SK-N-SH (cell line): ENCODE results near the gene KHSRP. TPM values are rescaled to one million over a fixed set of nuclear protein-coding genes. Genes with fewer than 3 reads are reported as not detected.
A peak's percentile ranks its signal among the peaks of the same experiment; 100 is the strongest.

ENCODE experiments used
- CTCF ChIA-PET: fragments of 300-600, 350-600 bp; formaldehyde crosslinking; extraction: SDS; loops from one replicate; lab custom pipeline; 2021; lab: Yijun Ruan, JAX
- POLR2A ChIA-PET: fragments of 350-600 bp; sonication (Branson Sonifier 250); formaldehyde crosslinking; extraction: SDS; loops from one replicate; lab custom pipeline; 2020; ENCODE audit warnings: antibody characterized with exemption, inconsistent platforms; lab: Yijun Ruan, JAX
- DNase-seq: peaks from one replicate; pipeline ENCODE4 v3.0.0; 2012
- H2AFZ ChIP-seq: fragments of 200-600 bp; sonication (generic); 2 replicates; pipeline ENCODE4 v1.8.1; 2016; ENCODE audit warnings: antibody characterized with exemption, mild to moderate bottlenecking, low read depth
- H3F3A ChIP-seq: fragments of 200-600 bp; sonication (generic); replicated peaks from 2 replicates; pipeline ENCODE3; 2016; ENCODE audit warnings: antibody characterized with exemption, mild to moderate bottlenecking; ENCODE audit not compliant: insufficient read depth
- H3K27ac ChIP-seq, 2 experiments: fragments of 200-500 bp in 1 of 2; fragments of 200-600 bp in 1 of 2; sonication (Bioruptor generic) in 1 of 2; sonication (generic), shearing (Covaris generic) in 1 of 2; 2 replicates each; pipeline versions ENCODE4 v1.5.1 to v1.6.1; 2014 to 2016; ENCODE audit warnings: low read depth in 2 of 2, inconsistent platforms in 1 of 2, low read length in 1 of 2, mild to moderate bottlenecking in 1 of 2, mixed read lengths in 1 of 2
- H3K27me3 ChIP-seq: fragments of 200-600 bp; sonication (generic), shearing (Covaris generic); 2 replicates; pipeline ENCODE4 v1.6.1; 2016; ENCODE audit warnings: mixed run types; ENCODE audit not compliant: insufficient read depth
- H3K36me3 ChIP-seq, 2 experiments: fragments of 200-500 bp in 1 of 2; fragments of 200-600 bp in 1 of 2; sonication (Bioruptor generic) in 1 of 2; sonication (generic) in 1 of 2; replicated peaks in 1 of 2; 2 replicates each; pipeline versions ENCODE3 to v1.5.1; 2014 to 2016; ENCODE audit warnings: low read length in 1 of 2, mild to moderate bottlenecking in 1 of 2; ENCODE audit not compliant: insufficient read depth in 2 of 2, control insufficient read depth in 1 of 2
- H3K4me1 ChIP-seq, 2 experiments: fragments of 200-500 bp in 1 of 2; fragments of 200-600 bp in 1 of 2; sonication (Bioruptor generic) in 1 of 2; sonication (generic), shearing (Covaris generic) in 1 of 2; 2 replicates each; pipeline versions ENCODE4 v1.5.1 to v1.6.1; 2014 to 2016; ENCODE audit warnings: low read depth in 1 of 2, low read length in 1 of 2, mixed run types in 1 of 2; ENCODE audit not compliant: insufficient read depth in 2 of 2, control insufficient read depth in 1 of 2
- H3K4me2 ChIP-seq: fragments of 200-600 bp; sonication (generic), shearing (Covaris generic); 2 replicates; pipeline ENCODE4 v1.6.1; 2017; ENCODE audit warnings: mixed run types
- H3K4me3 ChIP-seq, 2 experiments: fragments of 200-500 bp in 1 of 2; fragments of 200-600 bp in 1 of 2; sonication (Bioruptor generic) in 1 of 2; sonication (generic), shearing (Covaris generic) in 1 of 2; 2 replicates each; pipeline versions ENCODE4 v1.5.1 to v1.8.1; 2014 to 2016; ENCODE audit warnings: low read depth in 2 of 2, inconsistent platforms in 1 of 2, low read length in 1 of 2, mild to moderate bottlenecking in 1 of 2, mixed read lengths in 1 of 2, moderate library complexity in 1 of 2
- H3K79me2 ChIP-seq: fragments of 200-600 bp; sonication (generic); 2 replicates; pipeline ENCODE4 v1.8.1; 2017; ENCODE audit warnings: mild to moderate bottlenecking; ENCODE audit not compliant: insufficient read depth
- H3K9ac ChIP-seq: fragments of 200-600 bp; sonication (generic); 2 replicates; pipeline ENCODE4 v1.6.1; 2017; ENCODE audit warnings: mixed run types
- H3K9me2 ChIP-seq: fragments of 200-600 bp; sonication (generic); 2 replicates; pipeline ENCODE4 v1.6.1; 2017; ENCODE audit warnings: mixed run types
- H3K9me3 ChIP-seq: fragments of 200-600 bp; sonication (generic); 2 replicates; pipeline ENCODE4 v1.6.1; 2017; ENCODE audit warnings: mixed run types, mild to moderate bottlenecking, moderate library complexity
- H4K20me1 ChIP-seq: fragments of 200-600 bp; sonication (generic); 2 replicates; pipeline ENCODE4 v1.6.1; 2017; ENCODE audit warnings: mild to moderate bottlenecking, mixed run types; ENCODE audit not compliant: insufficient read depth
- EZH2phosphoT487 ChIP-seq: fragments of 200-600 bp; sonication (generic); IDR thresholded peaks from 2 replicates; pipeline ENCODE4 v1.6.1; 2017; ENCODE audit warnings: low read depth, mixed run types, mild to moderate bottlenecking, antibody characterized with exemption, moderate library complexity, borderline replicate concordance
- FOSL2 ChIP-seq: IDR thresholded peaks from 2 replicates; pipeline ENCODE4 v1.4.0; 2012; ENCODE audit warnings: low read depth, mild to moderate bottlenecking, moderate library complexity, borderline replicate concordance
- FOXJ3 ChIP-seq: sonication (generic); formaldehyde crosslinking; IDR thresholded peaks from 2 replicates; pipeline ENCODE4 v1.5.1; 2020; ENCODE audit warnings: mild to moderate bottlenecking, missing genetic modification reagents
- FOXM1 ChIP-seq: IDR thresholded peaks from 2 replicates; pipeline ENCODE4 v1.4.0; 2012; ENCODE audit warnings: low read depth, mild to moderate bottlenecking
- GABPA ChIP-seq: IDR thresholded peaks from 2 replicates; pipeline ENCODE4 v1.4.0; 2012; ENCODE audit warnings: low read depth, mild to moderate bottlenecking
- JUND ChIP-seq: IDR thresholded peaks from 2 replicates; pipeline ENCODE4 v1.4.0; 2012
- MXI1 ChIP-seq: IDR thresholded peaks from 2 replicates; pipeline ENCODE4 v1.6.1; 2012; ENCODE audit warnings: mild to moderate bottlenecking, low read depth, low read length, improper control_type of control experiment
- POLR2AphosphoS5 ChIP-seq: IDR thresholded peaks from 2 replicates; pipeline ENCODE4 v1.6.1; 2012; ENCODE audit warnings: low read depth, low read length
- SMC3 ChIP-seq: IDR thresholded peaks from 2 replicates; pipeline ENCODE4 v1.6.1; 2012; ENCODE audit warnings: low read depth, low read length, improper control_type of control experiment
- TEAD4 ChIP-seq: IDR thresholded peaks from 2 replicates; pipeline ENCODE4 v1.4.0; 2012; ENCODE audit warnings: mild to moderate bottlenecking, borderline replicate concordance; ENCODE audit not compliant: insufficient read depth
- USF1 ChIP-seq: IDR thresholded peaks from 2 replicates; pipeline ENCODE4 v1.4.0; 2012; ENCODE audit warnings: low read depth, borderline replicate concordance
- YY1 ChIP-seq: IDR thresholded peaks from 2 replicates; pipeline ENCODE4 v1.4.0; 2012; ENCODE audit warnings: low read depth, mild to moderate bottlenecking
- WGBS: methylation state at CpG from one replicate; pipeline ENCODE4 v1.1.6; 2017; ENCODE audit warnings: low lambda C conversion rate; 5-methylcytosine and 5-hydroxymethylcytosine counted together
- polyA plus RNA-seq, 3 experiments: library from polyadenylated mRNA; depleted of rRNA; stranded (reverse); fragments of >200 nt; gene quantifications; 2 replicates each; pipeline ENCODE4 v1.2.3, GENCODE V29; 2012
- TF ChIP-seq, protein P1 (sequence below): fragments of 150-350 bp; IDR thresholded peaks from 2 replicates; pipeline ENCODE4 v1.6.1; 2016; ENCODE audit warnings: mild to moderate bottlenecking, low read depth, low read length
- TF ChIP-seq, protein P2 (sequence below): IDR thresholded peaks from 2 replicates; pipeline ENCODE4 v1.4.0; 2012; ENCODE audit warnings: low read depth, borderline replicate concordance
- TF ChIP-seq, protein P3 (sequence below): IDR thresholded peaks from 2 replicates; pipeline ENCODE4 v1.6.1; 2012; ENCODE audit warnings: mild to moderate bottlenecking, low read depth, low read length, moderate library complexity
- TF ChIP-seq, protein P4 (sequence below): fragments of 200-600 bp; sonication (generic); IDR thresholded peaks from 2 replicates; pipeline ENCODE4 v1.6.1; 2017; ENCODE audit warnings: antibody characterized with exemption, mild to moderate bottlenecking, moderate library complexity

KHSRP gene
- polyA plus RNA-seq, 1 of the 3 experiments (the other 2 are of a cell fraction): 96.8 TPM

- no peak overlapping the region for H3K27ac ChIP-seq
- 94% methylated on average over 16 of the region's 19 CpGs for WGBS
- ChIA-PET CTCF (interaction anchor here (1.5 kb wide), 1 partner anchor 98 kb away, joined by 3 read pairs; no protein-coding TSS in a partner anchor), POLR2A (no interaction called here)
- H3K4me3 ChIP-seq: no peak overlapping the region
- TF ChIP-seq YY1 (no peak), JUND (no peak), EZH2phosphoT487 (no peak), MXI1 (no peak)
- no peaks in the 10 kb centered on the region for H3K9me3 ChIP-seq
- H3K9me2 ChIP-seq: no peaks in the 10 kb centered on the region
- H3K4me1 ChIP-seq: peaks cover 5 to 6% of the 10 kb centered on the region in 2 experiments; a peak in 1 of 4 replicates
- H4K20me1 ChIP-seq: peaks cover 62% of the 10 kb centered on the region
- no peak overlapping the region for H2AFZ ChIP-seq
- H3K79me2 ChIP-seq: peaks cover 55% of the 10 kb centered on the region
- no peaks in the 10 kb centered on the region for H3F3A ChIP-seq
- H3K27me3 ChIP-seq: no peaks in the 10 kb centered on the region
- no peak overlapping the region for H3K4me2 ChIP-seq
- peaks cover 27 to 84% of the 10 kb centered on the region in 2 experiments for H3K36me3 ChIP-seq
- no peak overlapping the region for H3K9ac ChIP-seq
- DNase-seq: peak; percentile 11
These were observed 6.1 kb downstream of the KHSRP start for GRCh38 chr19:6418562-6418932.

DNA sequence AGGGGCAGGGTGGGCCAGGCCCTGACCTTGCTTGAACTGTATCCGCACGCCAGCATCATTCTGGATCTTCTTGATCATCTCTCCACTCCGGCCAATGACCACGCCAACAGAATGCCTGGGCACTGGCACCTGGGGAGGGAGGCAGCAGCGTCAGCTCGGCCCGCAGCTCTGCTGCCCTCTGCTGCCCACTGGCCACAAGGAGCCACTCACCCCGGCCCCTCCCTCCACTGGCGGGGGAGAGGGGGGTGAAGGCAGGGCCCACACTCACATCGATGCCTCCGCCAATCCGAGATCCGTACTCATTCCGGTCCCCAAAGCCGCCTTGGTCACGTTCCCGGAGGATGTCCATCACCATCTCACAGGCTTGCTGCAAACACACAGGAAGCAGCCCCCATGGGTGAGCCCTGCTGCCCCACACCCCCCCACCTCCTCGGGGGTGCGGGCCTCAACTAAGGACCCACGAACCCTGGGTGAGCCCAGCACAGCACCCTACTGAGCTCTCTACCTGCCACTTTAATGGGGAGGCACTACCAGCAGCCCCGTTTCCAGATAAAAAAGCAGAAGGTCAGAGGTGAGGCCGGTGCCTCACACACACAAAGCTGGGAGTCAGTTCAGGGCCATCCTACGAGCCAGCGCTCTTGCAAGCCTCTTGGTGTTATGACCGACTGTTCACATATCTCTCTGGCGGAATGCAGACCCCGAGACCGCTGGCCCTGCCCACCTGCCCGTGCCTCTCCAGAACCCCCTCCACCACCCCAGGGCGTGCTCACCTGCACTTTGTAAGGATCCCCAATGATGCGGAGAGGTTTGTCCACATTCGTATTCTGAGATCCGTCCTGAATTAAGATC is 6.7 kb downstream of the KHSRP start:
- WGBS: 83% methylated on average over 14 of the region's 33 CpGs
- no peak for TF ChIP-seq GABPA
- TF ChIP-seq, protein P1, sequence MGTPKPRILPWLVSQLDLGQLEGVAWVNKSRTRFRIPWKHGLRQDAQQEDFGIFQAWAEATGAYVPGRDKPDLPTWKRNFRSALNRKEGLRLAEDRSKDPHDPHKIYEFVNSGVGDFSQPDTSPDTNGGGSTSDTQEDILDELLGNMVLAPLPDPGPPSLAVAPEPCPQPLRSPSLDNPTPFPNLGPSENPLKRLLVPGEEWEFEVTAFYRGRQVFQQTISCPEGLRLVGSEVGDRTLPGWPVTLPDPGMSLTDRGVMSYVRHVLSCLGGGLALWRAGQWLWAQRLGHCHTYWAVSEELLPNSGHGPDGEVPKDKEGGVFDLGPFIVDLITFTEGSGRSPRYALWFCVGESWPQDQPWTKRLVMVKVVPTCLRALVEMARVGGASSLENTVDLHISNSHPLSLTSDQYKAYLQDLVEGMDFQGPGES: no peak
- TF ChIP-seq FOXJ3 (CRISPR knock-in tag): no peak
- no peak for TF ChIP-seq POLR2AphosphoS5
- peak; percentile 43; the same call in 1 of the 2 replicates for TF ChIP-seq SMC3
- TF ChIP-seq, protein P2, sequence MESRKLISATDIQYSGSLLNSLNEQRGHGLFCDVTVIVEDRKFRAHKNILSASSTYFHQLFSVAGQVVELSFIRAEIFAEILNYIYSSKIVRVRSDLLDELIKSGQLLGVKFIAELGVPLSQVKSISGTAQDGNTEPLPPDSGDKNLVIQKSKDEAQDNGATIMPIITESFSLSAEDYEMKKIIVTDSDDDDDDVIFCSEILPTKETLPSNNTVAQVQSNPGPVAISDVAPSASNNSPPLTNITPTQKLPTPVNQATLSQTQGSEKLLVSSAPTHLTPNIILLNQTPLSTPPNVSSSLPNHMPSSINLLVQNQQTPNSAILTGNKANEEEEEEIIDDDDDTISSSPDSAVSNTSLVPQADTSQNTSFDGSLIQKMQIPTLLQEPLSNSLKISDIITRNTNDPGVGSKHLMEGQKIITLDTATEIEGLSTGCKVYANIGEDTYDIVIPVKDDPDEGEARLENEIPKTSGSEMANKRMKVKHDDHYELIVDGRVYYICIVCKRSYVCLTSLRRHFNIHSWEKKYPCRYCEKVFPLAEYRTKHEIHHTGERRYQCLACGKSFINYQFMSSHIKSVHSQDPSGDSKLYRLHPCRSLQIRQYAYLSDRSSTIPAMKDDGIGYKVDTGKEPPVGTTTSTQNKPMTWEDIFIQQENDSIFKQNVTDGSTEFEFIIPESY: no peak
- TF ChIP-seq USF1: no peak
- TF ChIP-seq, protein P3, sequence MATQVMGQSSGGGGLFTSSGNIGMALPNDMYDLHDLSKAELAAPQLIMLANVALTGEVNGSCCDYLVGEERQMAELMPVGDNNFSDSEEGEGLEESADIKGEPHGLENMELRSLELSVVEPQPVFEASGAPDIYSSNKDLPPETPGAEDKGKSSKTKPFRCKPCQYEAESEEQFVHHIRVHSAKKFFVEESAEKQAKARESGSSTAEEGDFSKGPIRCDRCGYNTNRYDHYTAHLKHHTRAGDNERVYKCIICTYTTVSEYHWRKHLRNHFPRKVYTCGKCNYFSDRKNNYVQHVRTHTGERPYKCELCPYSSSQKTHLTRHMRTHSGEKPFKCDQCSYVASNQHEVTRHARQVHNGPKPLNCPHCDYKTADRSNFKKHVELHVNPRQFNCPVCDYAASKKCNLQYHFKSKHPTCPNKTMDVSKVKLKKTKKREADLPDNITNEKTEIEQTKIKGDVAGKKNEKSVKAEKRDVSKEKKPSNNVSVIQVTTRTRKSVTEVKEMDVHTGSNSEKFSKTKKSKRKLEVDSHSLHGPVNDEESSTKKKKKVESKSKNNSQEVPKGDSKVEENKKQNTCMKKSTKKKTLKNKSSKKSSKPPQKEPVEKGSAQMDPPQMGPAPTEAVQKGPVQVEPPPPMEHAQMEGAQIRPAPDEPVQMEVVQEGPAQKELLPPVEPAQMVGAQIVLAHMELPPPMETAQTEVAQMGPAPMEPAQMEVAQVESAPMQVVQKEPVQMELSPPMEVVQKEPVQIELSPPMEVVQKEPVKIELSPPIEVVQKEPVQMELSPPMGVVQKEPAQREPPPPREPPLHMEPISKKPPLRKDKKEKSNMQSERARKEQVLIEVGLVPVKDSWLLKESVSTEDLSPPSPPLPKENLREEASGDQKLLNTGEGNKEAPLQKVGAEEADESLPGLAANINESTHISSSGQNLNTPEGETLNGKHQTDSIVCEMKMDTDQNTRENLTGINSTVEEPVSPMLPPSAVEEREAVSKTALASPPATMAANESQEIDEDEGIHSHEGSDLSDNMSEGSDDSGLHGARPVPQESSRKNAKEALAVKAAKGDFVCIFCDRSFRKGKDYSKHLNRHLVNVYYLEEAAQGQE: no peak
- TF ChIP-seq, protein P4, sequence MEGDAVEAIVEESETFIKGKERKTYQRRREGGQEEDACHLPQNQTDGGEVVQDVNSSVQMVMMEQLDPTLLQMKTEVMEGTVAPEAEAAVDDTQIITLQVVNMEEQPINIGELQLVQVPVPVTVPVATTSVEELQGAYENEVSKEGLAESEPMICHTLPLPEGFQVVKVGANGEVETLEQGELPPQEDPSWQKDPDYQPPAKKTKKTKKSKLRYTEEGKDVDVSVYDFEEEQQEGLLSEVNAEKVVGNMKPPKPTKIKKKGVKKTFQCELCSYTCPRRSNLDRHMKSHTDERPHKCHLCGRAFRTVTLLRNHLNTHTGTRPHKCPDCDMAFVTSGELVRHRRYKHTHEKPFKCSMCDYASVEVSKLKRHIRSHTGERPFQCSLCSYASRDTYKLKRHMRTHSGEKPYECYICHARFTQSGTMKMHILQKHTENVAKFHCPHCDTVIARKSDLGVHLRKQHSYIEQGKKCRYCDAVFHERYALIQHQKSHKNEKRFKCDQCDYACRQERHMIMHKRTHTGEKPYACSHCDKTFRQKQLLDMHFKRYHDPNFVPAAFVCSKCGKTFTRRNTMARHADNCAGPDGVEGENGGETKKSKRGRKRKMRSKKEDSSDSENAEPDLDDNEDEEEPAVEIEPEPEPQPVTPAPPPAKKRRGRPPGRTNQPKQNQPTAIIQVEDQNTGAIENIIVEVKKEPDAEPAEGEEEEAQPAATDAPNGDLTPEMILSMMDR: peak; percentile 57
- TF ChIP-seq FOXM1: no peak
- no peak for TF ChIP-seq TEAD4
- no peak for TF ChIP-seq FOSL2

More for the DNA sequence above, 6.7 kb downstream of the KHSRP start:
- Histone ChIP-seq H3K79me2 (peaks cover 49% of the 10 kb centered on the region), H3K36me3 (peaks cover 27 to 84% of the 10 kb centered on the region in 2 experiments), H3K9me3 (no peaks in the 10 kb centered on the region), H2AFZ (no peak overlapping the region), H3K9me2 (no peaks in the 10 kb centered on the region), H3F3A (no peaks in the 10 kb centered on the region), H3K4me2 (no peak overlapping the region), H3K4me3 (no peak overlapping the region), H3K9ac (no peak overlapping the region), H3K27ac (no peak overlapping the region), H3K4me1 (peaks cover 1 to 4% of the 10 kb centered on the region in 2 experiments; a peak in 1 of 4 replicates), H4K20me1 (peaks cover 55% of the 10 kb centered on the region), H3K27me3 (no peaks in the 10 kb centered on the region)
- peak; percentile 84 for DNase-seq
- CTCF ChIA-PET: interaction anchor here (0.6 to 1.5 kb wide), 2 partner anchors 25 to 98 kb away, joined by 3 read pairs; partner anchors contain the start of gene GTF2F1
- POLR2A ChIA-PET: no interaction called here
